ENCODE data around the gene DSTYK.
A peak's percentile ranks its signal among the peaks of the same experiment; 100 is the strongest.
"Not testable (repeated sequence)": the region's sequence is repeated elsewhere in the genome, so short reads cannot be mapped to it uniquely, and the experiment has no call there.

Gene DSTYK

DNA sequence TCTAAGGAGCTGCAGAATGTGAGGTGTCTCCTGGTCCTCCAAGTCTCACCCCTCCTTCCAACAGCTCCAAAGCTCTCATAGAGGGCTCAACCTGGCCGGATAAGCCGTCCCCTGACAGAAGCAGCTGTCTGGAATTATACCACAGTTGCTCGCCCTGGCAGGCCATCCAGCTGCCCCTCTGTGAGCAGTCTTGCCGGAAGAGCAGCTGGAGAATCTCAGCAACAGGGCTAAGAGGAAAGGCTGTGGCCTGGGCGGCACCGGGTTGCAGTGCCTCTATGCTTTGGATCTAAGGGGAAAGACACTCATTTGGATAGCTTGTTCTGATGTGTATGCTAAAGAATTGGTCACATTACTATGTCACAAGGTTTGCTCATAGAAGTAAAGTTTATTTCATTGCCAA lies 28.6 kb upstream of the DSTYK start:
- no peak for DNase-seq

DNA sequence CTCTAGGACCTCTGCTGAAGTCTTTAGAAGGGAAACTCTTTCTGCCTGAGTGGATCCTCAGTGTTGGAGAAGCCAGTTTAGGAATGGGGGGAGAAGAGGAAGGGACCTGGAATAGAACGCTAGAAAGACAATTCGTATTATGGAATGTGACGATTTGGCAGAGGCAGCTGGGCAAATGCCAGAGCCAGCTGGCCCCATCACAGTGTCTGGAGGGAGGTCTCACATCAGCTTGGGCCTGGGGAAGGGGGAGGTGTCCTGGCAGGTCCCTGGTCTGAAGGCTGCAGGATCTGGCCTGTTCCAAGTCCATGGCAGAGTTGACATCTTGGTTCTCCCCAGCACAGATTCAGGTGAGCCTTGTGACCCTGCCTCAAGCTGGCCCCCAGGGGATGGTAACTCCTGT lies 27.6 kb upstream of the DSTYK start:
- DNase-seq, result no peak

DNA sequence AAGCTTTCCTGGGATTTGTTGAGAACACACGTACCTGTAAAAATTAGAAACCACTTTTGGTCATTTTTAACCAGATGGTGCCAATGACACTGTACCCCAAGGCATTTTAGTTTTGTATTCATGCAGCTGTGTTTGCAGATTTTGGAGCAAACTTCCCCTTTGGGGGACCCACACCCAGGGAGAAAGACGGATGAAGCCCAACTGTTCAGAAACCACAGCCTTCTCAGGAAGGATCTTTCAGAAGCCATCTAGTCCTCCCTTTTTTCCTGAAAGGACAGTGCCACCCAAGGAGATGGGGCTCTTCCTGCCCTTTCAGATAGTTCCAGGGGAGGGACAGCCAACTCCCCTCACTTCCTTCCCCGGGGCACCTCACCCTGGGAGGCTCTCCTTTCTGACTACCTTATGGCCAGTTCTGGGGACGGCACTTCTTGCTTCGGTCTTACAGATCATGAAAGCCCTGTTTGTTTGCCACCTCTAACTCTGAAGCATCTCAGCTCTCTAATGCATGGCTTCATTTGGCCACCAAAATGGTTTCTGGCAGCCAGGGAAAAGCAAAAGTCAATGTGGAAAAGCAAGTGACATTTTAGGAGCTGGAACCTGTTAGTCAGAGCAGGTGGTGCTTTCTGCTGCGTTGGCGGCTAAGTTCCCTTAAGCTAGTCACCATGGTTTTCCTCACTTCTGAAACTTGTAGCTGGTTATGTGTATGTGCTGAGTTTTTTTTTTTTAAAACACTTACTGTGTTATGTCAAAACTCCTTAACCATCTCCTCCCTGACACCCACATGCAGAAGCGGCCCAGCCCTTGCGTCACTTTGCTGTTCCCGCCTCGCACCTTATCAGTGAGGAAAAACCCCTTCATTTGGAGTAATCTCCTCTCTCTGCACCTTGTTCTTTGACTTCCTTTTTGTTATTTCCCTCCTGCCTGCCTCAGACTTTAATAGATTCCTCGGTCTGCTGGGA lies 26.3 kb upstream of the DSTYK start:
- DNase-seq, result no peak

DNA sequence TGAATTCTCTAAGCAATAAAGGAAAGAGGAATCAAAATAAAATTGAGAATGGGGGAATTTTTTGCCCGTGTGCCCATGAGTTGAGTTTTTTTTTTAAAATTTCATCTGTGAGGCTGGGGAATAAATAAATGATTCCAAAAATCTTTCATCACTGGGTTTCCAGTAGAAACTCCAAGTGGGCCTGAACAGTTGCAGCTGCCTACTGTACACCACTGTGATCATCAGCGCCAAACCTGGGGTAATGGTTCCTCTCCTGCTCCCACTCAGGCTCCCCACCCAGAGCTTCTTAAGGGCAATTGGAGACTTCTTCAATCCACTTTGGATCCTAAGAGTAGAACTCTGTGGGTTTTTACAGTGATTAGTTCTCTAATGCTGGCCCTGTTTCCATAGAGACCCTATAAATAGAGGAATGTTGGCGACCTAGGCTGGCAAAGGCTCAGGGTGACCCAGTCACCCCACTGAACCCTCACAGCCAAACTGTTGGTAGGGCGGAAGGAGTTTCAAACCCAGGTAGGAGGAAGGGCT lies 25.5 kb upstream of the DSTYK start:
- DNase-seq, result no peak

DNA sequence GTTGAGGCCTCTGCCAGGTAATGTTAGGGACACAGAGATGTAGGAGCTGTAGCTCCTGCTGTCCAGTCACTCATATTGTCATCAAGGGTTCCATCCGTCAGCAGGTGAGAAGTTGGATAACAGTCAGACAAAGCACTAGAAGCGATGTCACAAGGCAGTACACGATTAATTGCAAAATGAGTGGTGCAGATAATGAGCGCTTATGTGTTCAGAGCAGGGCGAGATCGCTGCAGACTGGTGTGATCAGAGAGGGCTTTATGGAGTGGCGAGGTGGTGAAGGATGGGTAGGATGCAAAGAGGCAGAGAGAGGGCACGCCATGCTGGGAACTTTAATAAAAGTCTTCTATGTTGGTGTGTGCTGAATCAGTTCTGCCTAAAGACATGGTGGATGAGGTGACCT lies 25.0 kb upstream of the DSTYK start:
- DNase-seq, result no peak

DNA sequence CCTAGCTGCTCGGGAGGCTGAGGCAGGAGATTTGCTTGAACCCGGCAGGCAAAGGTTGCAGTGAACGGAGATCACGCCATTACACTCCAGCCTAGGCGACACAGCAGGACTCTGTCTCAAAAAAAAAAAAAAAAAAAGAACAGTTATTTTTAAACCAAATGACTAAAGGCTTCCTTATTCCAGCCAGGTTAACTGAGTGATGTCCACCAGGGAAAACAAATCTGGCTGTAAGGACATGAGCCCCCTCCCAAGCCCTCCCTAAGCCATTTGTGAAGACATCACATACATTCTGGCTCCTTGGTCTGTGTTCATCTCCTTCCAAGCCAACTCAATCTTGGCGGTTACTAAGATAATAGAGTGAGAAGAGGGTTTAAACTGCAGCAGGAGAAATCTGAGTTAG lies 24.4 kb upstream of the DSTYK start:
- no peak for DNase-seq

DNA sequence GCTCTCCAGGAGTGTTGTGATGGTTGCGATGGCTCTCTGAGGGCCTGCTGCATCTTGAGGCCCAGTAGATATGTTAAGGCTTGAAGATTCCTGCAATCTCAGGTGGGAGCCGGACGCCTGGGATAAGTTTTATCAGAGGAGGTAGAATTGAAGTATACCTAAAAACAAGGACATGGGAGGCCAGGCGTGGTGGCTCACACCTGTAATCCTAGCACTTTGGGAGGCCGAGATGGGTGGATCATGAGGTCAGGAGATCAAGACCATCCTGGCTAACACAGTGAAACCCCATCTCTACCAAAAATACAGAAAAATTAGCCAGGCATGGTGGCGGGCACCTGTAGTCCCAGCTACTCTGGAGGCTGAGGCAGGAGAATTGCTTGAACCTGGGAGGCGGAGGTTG lies 22.5 kb upstream of the DSTYK start:
- not testable (repeated sequence) for DNase-seq

DNA sequence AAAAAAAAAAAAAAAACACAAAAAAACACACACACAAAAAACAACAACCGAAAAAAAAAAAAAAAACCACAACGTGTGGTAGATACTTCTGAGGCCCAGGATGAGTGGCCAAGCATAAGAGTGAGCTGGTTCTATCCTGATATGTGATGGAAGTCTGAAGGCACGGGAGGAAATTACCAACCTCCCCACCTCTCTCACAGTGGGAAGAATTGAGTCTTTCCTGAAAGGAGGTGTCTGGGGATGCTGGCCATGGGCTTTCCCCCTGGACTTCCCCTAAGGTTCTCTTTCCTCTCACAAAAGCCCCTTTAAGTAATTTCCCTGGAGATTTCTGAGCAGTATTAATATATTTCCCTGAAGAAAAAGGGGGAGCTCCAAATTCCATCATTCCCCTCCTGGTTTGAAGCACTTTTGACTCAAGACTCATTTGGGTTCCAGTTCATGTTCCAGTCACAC lies 21.5 kb upstream of the DSTYK start:
- no peak for DNase-seq

DNA sequence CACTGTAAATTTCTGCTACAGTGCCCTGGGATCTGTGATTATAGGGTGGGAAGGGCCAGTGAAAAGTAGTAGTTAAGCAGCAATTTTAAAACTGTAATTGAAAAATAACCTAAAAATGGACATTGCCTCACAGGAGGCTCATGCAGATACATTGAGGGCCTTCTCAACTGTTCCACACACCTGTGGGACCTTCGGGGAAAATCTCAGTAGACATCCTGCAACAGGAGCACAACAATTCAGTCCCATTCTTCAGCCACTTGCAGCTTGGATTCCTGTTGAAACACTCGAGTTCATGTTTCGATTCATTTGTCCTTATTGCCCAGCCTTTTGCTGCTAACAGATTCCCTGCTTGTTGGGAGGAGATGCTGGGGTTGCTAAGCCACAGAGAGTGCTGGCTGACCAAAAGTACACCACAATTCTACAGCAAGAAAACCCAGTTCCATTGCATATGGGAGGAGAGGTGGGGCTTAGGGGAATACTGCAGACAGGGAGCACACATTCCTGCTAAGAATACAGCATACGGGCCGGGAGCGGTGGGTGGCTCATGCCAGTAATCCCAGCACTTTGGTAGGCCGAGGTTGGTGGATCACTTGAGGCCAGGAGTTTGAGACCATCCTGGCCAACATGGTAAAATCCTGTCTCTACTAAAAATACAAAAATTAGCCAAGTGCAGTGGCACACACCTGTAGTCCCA lies 20.8 kb upstream of the DSTYK start:
- no peak for DNase-seq

DNA sequence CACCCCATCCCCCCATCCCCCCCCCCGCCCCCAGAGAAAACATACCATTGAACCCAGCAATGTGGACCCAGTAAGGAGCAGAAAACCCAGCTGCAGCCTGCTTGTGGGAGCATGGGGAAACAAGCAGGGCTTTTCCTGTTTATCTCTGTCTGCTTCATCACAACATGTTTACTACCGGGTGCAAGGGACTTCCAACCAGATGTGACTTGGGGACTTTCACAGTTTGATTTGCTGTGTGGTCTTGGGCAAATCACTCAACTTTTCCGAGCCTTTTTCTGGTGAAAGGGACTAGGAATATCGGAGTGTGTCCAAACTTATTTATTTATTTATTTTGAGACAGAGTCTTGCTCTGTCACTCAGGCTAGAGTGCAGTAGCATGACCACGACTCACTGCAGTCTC lies 19.5 kb upstream of the DSTYK start:
- DNase-seq, result no peak

DNA sequence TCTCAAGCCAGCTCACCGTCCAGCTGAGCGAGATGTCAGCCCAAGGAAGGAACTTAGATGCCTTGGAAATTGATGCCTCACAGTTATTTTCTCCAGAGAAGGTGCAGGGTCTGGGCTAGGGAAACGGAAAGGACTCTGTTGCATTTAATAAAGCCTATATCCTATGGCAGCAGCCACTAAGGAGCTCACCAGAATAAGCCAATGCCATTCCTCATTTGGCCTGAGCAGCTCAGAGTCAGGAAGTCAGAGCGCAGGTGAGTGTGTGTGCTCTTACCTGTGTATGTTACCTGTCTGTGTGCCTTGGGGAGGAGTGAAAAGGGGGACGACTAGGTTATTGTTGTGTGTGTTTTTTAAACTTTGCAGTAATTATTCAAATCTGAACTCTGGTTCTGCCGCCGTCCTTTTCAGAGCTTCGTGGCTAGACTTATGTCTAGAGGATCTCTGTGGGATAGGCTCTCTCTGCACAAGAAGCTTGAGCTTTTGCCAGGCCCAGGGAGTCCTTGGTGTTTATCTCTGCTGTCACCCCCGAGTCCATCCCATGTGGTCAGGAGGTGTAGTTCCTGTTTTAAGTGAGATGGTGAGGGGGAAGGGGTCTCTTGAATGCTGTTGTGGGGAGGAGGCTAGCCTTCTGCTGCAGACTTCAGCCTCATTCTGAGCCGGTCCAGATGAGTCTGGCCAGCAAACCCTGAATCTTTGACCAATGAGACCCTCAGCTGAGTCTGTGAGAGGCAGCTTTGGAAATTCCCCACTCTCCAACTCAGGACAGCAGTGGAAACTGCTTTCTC lies 18.6 kb upstream of the DSTYK start:
- DNase-seq, result no peak

DNA sequence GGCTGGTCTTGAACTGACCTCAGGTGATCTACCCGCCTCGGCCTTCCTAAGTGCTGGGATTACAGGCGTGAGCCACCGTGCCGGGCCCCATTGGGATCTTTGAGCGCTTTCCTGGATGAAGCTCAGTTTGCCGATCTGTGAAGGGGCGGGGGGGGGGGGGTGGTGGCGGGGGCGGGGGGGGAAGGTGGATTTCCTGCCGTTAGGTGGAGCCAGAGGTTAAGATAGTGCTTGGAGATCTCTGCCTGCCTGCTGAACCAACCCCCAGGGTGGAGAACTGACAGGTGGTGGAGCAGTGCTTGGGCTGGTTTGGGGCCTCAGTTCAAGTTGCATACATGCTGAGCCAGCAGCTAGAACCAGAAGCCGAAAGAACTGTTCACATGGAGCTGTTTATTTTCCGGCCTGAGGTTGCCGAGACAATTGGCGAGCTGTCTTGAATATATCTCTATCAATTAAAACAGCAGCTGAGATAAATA lies 17.9 kb upstream of the DSTYK start:
- DNase-seq, result peak; percentile 72

DNA sequence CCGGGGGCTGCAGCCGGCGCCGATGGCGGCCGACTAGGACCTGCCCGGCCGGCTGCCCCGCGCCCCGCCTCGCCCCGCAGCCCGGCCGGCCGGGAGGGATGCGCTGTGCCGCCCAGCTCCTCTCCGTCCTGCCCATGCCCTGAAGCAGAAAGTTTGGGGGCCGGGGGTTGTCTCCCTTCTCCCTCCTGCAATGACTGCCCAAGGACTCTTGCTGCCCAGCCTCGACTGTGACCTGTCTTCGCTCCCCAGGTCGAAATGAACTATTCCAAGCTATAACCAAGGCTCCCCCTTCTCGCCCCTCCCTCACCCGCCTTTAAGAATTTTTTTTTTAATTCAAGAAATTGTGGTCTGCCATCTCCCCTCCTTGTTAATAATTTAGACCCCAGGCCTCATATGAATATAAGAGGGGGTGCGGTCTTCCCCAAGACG lies 16.6 kb upstream of the DSTYK start:
- no peak for DNase-seq

DNA sequence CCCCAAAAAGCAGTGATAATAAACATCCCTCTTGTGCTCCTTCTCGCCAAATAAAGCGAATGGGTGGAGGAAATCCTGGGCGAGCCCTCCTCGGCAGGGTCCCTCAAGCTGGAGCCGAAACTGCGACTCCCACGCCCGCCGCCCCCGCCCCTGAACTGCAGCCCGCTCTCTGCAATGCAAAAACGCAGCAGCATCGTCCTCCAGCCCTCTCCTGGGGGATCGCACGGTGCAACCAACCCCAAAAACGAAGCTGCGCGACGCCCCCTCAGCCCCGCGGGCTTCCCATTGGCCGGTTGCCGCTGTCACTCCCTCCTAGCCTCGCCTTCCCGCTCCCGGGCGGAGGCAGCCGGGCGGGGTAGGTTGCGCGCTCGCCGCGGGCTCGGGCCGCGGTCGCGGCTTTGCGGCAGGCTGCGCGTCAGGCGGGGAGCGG lies 16.1 kb upstream of the DSTYK start, which contains the start of gene TMCC2:
Gene TMCC2, plus strand, starts transcription at position 363 of the 430 bp plus-strand sequence. CDS start 619 bp downstream, outside the sequence.
- peak; percentile 23 for DNase-seq

DNA sequence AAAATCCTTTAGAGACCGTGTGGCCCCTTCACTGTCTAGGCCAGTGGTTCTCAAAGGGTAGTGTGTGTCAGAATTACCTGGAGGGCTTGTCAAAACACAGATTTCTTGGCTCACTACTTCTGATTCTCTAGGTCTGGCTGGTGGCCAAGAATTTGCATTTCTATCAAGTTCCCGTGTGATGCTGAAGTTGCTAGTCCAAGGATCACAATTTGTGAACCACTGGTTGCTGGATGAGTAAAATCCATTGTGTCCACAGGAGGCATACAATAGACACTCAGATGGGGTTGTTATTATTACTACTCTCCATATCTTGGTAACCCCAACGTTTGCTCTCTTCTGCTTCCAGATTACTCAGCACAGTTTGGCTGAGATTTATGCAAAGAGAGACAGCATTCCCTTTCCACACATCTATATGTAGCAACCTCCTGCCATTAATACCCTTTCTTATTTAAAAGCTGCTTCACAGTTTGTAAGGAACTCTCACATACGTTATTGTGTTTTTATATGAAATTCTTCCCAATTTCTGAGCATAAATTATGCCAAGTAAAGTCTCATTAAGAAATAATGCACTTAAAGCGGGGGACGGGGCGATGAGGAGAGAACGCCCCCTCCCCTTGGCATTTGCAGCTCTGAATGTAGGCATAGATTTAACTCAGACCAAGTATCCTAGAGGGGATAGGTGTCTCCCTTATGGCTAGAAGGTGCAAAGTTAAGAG lies 15.5 kb upstream of the DSTYK start:
- no peak for DNase-seq

DNA sequence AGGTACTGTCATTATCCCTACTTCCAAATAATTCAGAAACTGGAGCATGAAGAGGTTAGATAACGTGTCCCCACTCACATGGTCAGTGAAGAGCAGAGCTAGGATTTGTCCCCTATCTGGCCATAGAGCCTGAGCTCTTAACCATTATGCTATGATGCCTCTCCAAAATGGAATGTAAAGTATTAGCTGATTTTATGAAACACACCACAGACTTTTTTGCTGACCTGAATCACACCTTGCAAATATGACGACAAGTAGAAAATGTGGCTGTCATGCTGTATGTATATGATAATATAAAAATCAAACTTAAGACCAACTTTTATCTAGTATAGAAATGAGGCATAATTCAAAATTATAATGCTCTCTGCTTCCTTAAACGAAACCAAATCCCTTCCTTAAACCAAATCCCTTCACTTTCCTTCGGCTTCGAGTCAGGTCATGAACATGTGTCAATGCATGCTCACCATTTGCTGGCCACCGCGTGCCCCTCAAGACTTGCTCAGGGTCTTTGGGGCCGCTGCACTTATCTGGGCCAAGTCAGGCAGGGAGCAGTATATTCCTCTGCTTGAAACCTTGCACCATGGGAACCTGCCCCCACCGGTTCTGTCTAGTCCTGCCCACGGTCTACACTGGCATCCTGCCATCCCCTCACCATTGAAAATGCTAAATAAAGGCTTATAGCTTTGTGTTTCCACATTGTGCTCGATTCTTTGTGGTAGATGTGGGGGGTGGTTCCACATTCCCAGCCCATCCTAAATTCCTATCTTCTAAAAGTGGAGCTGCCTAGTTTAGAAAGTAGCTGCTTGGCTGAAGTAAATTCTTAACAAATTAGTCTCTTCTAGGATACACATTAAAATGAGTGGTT lies 14.6 kb upstream of the DSTYK start:
- peak; percentile 72 for DNase-seq

DNA sequence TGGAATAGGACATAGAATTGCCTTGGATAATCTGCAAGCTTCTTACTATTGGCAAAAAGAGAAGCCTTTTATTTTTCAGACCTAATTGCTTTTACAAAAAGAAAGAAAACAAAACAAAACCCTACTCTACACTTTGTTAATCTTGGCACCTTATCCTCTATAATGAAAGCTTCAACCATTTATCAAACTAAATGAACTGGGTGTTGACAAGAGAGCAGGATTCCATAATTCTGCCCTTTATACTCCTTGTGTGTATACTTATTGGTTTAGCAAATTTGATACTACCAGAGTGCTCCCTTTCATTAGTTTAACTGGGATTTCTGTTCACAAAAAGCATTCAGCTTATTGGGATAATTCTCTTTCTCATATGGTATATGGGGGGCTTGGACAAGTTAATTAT lies 13.2 kb upstream of the DSTYK start:
- DNase-seq, result no peak

DNA sequence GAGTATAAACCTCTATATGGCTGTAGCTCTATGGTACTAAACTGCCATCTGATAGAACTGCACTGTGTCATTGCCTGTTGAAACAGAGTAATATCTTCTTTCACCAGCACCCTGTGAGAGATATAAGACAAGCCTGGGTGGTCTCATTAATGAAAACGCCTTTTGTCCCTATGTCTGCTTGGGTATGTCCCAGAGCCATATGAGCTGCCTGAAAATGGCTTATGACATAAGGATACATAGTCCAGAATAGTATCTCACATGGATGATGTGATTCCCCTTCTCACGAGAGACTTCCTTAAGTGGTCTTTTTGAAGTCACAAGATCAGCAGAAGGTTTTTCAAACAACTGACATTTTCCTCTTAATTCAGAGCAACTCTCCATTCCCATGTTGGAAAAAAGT lies 8.9 kb upstream of the DSTYK start:
- DNase-seq, result no peak

DNA sequence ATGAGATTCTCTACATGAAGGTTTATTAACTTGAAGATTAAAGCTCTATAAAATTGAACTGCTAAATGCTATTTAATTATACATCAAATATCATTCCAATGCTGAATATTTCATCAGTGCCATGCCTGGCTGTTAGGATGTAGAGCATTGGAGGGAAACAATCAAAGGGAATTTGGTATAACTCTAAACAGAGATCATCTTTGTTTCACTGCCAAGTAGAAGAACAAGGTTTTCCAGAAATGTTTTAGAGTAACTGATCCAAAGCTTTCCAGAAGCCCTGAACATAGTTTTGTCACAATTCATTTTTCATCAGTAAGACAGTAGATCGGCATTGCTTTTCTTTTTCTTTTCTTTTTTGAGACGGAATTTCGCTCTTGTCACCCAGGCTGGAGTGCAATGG lies 5.9 kb upstream of the DSTYK start:
- no peak for DNase-seq

DNA sequence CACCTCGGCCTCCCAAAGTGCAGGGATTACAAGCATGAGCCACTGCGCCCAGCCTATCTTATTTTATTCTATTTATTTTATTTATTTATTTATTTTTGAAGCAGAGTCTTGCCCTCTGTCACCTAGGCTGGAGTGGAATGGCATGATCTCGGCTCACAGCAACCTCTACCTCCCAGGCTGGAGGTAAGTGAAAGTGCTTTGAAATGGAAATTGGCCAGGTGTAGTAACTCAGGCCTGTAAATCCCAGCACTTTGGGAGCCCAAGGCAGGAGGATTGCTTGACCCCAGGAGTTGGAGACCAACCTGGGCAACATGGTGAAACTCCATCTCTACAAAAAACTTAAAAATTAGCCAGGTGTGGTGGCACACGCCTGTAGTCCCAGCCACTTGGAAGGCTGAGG lies 5.1 kb upstream of the DSTYK start:
- DNase-seq, result no peak

DNA sequence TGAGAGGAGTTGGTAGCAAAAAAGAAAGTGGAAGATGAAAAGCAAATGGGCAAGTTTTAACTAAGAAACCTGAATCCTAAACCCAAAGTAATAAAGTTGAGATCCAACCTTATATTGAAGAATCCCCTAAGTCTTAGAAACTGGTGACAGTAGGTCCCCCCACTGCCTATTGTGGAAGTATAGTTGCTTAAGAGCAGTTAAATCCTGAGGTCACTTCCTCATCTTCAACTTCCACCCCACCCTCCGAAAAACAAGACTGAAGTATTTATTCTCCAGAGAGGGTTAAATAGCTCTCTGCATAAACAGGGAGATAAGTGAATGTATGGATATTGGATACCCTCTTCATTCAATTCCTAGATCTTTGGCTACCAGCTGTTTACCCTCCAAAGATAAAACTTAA lies 3.3 kb upstream of the DSTYK start:
- DNase-seq, result no peak
